Spleen (tissue), 7 donors: ENCODE measurements around the gene FAM107B.

Source experiments
- CTCF ChIP-seq, 11 experiments: fragments of 200-600 bp in 7 of 11; fragments of 450-650 bp in 4 of 11; sonication (generic) in 4 of 11; IDR thresholded peaks in 8 of 11; conservative IDR thresholded peaks in 3 of 11; 1 replicate in 7 of 11; 2 replicates in 4 of 11; pipeline versions ENCODE4 v1.4.0 to v1.8.0; 2016 to 2021; ENCODE audit warnings: antibody characterized with exemption in 11 of 11, inconsistent platforms in 4 of 11, mild to moderate bottlenecking in 1 of 11
- POLR2A ChIP-seq, 3 donors: fragments of 450-650 bp; IDR thresholded peaks; one replicate each; pipeline ENCODE4 v1.5.1; 2017; ENCODE audit warnings: antibody characterized with exemption in 3 of 3, mild to moderate bottlenecking in 1 of 3
- POLR2AphosphoS5 ChIP-seq, 3 donors: sonication (generic); formaldehyde crosslinking; IDR thresholded peaks; one replicate each; pipeline ENCODE4 v1.5.1; 2017; ENCODE audit warnings: antibody characterized with exemption in 3 of 3
- donor health status: DM: no; HTN: no; CAD: no; lungs with moderate emphysema.
- donor health status: DM: no; HTN: no; CAD: no.
- donor health status: DM: no; HTN: no; CAD: no.

GRCh38 chr10:14776546-14776945 is 1.8 kb upstream of the FAM107B start:
- TF ChIP-seq POLR2A (IDR thresholded peaks at IDR 0.05) (no peak), CTCF (IDR thresholded peaks at IDR 0.05 in 8 of 11, conservative IDR thresholded peaks at IDR 0.05 in 3 of 11) (no peak), POLR2AphosphoS5 (IDR thresholded peaks at IDR 0.05) (no peak)
